KG1 (cell line): ENCODE measurements around the gene METTL15.
"Not testable (repeated sequence)": the region's sequence is repeated elsewhere in the genome, so short reads cannot be mapped to it uniquely, and the experiment has no call there.

Experiments used
- DNase-seq: peaks from one replicate; lab custom pipeline; 2025; lab: John Stamatoyannopoulos, UW

Gene METTL15

DNA sequence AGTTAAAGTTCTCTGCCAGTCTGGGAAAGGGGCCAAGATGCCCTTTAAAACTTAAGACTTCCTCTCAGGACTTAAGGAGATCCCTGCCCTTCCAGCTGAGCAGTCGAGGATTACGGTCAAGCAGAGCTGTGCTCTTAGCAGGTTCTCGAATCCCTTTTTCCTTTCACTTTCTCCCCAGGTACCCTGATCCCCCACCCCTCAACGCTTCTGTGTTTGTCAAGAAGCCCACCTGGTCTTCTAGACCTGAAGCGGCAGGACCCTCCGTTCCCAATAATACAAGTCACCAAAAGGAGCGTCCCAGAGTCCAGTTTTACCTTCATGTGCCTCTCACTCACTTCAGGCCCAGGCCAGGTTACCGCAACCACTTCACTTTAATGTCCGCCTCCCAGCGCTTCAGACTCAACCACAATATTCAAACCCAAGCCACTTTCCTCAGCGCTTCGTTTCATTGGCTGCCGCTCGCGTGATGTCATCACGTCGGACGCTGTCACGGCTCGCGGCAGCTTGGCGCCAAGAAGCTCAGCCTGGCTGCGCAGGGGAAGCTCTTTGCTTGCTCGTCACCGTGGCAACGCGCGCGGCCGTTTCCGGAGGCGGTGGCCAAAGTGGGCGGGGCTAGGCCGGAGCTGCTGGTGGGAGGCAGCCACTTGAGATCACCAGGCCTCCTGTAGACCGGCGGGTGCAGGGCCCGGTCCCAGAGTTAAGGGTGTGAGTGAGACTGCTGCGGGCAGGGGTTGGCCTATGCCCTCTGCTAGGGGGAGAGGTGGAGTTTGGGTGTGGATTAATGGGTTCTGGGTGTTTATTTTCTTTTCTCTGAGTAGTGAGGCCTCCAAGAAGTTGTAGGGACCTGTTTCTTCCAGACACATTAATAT lies at the start of gene METTL15, which contains the start of gene KIF18A:
METTL15 (plus strand) TSS at position 639 of the 869 bp plus-strand sequence. CDS start 4,947 bp downstream, outside the sequence.
KIF18A (minus strand) TSS at position 407 of the 869 bp plus-strand sequence. CDS start 10,209 bp downstream, outside the sequence.
- DNase-seq = peak; percentile 97

DNA sequence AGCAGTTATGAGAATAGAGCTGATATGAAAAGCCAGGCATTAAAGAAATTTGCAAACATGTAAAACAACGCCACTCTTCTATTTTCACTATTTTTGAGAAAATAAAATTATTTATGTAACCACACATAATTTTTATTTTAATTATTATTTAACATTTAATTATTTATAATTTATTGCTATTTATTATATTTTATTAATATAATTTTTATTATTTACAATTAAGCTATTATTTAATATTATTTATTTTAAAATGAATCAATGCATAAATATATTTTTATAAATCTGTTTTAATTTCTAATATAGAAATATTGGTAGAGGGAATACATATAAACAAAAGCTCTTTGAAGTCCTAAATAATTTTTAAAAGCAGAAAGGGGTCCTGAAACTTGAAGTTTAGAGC lies 36.9 kb upstream of the METTL15 start:
- DNase-seq = no peak

- no peak for DNase-seq
Observed at GRCh38 chr11:28072321-28072720, 35.9 kb upstream of the METTL15 start.

GRCh38 chr11:28077521-28077920 lies 30.7 kb upstream of the METTL15 start:
- no peak for DNase-seq

DNA sequence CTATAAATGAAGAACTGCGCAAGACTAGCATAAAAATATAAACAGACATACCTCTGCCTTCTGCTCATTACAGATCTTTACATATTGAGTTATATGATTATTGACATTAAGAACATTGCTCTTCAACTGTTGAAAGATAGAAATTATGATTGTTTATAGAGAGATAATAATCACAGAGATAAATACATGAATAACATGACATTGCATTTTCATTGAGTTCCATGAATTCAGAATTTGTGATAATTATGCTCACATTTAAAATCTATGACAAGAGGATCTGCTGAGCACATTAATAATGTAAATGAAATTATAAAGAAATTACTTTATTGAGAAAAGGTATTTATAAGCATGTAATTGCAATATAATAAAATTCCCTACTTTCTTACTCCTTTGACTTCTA lies 25.1 kb upstream of the METTL15 start:
- DNase-seq = no peak

- no peak for DNase-seq
Observed at GRCh38 chr11:28086569-28086968, 21.6 kb upstream of the METTL15 start.

DNA sequence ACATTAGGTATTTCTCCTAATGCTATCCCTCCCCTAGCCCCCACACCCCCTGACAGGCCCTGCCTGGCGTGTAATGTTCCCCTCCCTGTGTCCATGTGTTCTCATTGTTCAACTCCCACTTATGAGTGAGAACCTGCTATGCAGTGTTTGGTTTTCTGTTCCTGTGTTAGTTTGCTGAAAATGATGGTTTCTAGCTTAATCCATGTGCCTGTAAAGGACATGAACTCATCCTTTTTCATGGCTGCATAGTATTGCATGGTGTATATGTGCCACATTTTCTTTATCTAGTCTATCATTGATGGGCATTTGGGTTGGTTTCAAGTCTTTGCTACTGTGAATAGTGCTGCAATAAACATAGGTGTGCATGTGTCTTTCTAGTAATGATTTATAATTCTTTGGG lies 21.0 kb upstream of the METTL15 start:
- not testable (repeated sequence) for DNase-seq

GRCh38 chr11:28087693-28088092 lies 20.5 kb upstream of the METTL15 start:
- not testable (repeated sequence) for DNase-seq

GRCh38 chr11:28089378-28089777 lies 18.8 kb upstream of the METTL15 start:
- no peak for DNase-seq

- DNase-seq = no peak
Observed at GRCh38 chr11:28090052-28090749, 18.0 kb upstream of the METTL15 start.

DNA sequence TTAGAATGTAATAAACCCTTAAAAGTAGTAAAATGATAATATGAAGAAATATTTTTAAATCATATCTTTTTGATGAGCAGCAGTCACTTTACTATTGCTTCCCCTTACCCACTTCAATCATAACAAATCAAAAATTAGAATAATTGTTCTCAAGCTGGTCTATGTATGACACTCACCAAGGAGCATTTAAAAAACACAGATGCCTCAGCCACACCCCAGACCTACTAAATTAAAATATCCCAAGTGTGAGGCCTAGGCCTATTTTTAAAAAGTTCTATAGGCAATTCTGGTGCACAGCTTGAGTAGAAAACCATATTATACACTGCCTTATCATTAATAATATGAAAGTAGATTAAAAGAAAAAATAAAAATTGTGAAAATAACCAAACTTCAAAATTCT lies 15.4 kb upstream of the METTL15 start:
- DNase-seq = no peak

GRCh38 chr11:28098257-28098656 lies 9.9 kb upstream of the METTL15 start:
- no peak for DNase-seq

DNA sequence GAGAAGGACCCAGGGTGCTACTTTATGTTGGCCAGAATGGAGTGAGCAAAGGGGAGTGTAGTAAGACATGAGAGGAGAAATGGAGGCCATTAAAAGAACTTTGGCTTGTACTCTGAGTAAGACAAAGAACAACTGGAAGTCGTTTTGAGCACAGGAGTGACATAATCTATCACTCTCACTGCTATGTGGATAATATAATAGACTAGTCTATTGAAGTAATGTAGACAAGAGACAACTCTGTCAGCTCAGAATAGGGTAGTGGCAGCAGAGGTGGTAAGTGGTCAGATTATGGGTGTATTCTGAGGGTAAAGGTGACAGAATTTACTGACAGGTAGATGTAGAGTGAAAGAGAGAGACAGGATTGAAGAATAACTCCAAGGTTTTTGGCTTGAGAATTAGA lies 8.5 kb upstream of the METTL15 start:
- no peak for DNase-seq

DNA sequence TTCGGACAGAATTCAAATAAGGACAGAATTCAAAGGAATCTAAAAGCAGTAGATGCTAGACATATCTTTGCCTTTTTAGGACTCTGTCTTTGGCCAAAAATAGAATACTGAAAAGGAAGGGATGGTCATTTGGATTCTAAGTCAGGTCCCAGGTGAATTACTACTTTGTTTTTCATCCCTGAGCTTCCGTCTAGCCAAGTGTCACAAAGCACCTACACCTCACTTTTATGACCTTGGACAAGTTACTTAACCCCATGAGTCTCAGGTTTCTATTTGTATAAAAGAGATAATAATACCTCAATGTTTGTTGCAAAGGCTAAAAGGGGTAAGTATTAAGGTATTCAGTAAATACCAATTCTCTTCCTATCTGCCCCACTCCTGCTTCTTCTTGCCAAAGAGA lies 7.5 kb upstream of the METTL15 start:
- DNase-seq = no peak

DNA sequence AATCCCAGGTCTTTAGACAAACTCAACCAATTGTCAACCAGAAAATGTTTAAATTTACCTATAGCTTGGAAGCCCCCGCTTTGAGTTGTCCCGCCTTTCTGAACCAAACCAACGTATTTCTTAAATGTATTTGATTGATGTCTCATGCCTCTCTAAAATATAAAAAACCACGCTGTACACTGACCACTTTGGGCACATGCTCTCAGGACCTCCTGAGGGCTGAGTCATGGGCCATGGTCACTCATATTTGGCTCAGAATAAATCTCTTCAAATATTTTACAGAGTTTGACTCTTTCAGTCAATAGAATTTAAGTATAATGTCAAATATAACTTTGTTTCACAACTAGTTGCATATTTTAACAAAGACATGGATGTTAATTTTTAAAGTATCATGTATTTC lies 5.9 kb upstream of the METTL15 start:
- DNase-seq = not testable (repeated sequence)

- no peak for DNase-seq
Observed at GRCh38 chr11:28104425-28104824, 3.8 kb upstream of the METTL15 start.

- DNase-seq = no peak
Observed at GRCh38 chr11:28104984-28105383, 3.2 kb upstream of the METTL15 start.

GRCh38 chr11:28105869-28106268 lies 2.3 kb upstream of the METTL15 start:
- DNase-seq = no peak

GRCh38 chr11:28106353-28107043 lies 1.7 kb upstream of the METTL15 start:
- DNase-seq = no peak

- DNase-seq = no peak
Observed at GRCh38 chr11:28107191-28107749, 918 bp upstream of the METTL15 start.

DNA sequence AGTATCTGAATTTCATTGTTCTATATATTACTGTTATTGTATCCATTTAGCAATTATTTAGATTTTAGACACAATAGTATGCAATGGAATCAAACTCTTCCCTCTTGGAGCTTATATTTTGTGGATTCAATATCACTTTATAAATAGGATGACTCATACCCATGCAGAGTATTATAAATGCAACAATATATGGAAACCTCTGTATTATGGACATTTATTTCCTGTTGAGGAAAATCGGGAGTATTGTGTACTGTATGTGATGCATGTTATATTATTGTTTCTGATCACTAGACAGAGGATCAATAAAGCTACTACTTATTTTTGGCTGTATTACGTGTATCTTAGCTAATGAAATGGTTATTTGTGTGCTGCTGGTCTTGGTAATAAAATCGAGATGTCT lies 770 bp downstream of the METTL15 start:
- no peak for DNase-seq
